VCaP (cell line): ENCODE data around the gene JADE1.

Source experiments
- H3K27ac ChIP-seq: fragments of 450-650 bp; 2 replicates; pipeline ENCODE4 v1.5.1; 2017
- TF ChIP-seq, protein P1 (sequence below): fragments of 450-650 bp; conservative IDR thresholded peaks from 2 replicates; pipeline ENCODE4 v1.5.1; 2017; ENCODE audit warnings: mild to moderate bottlenecking, moderate library complexity

JADE1 gene

DNA sequence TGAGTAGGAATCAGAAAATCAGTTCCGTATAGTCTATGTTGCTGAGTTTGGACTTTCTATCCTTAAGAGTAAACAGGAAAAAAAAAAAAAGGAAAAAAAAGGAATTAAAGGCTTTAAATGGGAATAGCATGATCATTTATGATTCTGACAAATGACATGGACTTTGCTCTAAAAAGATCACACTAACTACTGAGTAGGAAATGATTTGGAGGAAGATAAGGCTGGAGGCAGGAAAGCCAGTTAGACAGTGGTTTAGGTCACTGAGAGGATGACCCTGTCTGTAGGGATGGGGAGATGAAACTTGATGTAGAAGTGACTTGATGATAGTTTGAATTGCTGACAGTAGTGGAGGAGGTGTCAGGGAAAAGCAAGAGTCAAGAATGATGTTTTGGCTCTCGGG is 9.2 kb upstream of the JADE1 start:
- TF ChIP-seq, protein P1, sequence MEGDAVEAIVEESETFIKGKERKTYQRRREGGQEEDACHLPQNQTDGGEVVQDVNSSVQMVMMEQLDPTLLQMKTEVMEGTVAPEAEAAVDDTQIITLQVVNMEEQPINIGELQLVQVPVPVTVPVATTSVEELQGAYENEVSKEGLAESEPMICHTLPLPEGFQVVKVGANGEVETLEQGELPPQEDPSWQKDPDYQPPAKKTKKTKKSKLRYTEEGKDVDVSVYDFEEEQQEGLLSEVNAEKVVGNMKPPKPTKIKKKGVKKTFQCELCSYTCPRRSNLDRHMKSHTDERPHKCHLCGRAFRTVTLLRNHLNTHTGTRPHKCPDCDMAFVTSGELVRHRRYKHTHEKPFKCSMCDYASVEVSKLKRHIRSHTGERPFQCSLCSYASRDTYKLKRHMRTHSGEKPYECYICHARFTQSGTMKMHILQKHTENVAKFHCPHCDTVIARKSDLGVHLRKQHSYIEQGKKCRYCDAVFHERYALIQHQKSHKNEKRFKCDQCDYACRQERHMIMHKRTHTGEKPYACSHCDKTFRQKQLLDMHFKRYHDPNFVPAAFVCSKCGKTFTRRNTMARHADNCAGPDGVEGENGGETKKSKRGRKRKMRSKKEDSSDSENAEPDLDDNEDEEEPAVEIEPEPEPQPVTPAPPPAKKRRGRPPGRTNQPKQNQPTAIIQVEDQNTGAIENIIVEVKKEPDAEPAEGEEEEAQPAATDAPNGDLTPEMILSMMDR = no peak
- no peak overlapping the region for H3K27ac ChIP-seq

DNA sequence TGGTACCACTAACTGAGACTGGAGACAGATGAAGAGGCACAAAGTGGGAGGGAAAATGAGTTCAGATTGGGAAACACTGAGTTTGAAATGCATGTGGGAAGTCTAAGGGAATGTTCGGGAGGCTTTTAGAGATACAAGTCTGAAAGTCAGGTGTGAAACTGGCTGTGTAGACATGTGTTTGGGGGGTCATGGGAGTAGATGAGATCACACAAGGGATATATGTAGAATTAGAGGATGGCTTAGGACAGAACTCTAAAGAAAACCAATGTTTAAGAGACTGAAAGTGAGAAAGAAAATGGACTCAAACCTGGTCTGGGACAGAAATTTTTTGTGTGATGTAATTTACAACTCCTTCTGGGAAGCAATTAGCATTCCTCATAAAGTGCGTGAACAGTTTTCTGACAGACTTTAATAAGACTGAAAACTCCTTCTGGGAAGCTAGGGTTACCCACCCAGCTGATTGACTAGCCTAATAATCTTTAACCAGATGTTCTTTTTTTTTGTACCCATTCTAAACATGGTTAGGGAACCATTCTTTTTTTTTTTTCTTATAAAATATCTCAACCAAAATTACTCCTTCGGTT is 8.7 kb upstream of the JADE1 start:
- no peak overlapping the region for H3K27ac ChIP-seq
- TF ChIP-seq, protein P1 = no peak

DNA sequence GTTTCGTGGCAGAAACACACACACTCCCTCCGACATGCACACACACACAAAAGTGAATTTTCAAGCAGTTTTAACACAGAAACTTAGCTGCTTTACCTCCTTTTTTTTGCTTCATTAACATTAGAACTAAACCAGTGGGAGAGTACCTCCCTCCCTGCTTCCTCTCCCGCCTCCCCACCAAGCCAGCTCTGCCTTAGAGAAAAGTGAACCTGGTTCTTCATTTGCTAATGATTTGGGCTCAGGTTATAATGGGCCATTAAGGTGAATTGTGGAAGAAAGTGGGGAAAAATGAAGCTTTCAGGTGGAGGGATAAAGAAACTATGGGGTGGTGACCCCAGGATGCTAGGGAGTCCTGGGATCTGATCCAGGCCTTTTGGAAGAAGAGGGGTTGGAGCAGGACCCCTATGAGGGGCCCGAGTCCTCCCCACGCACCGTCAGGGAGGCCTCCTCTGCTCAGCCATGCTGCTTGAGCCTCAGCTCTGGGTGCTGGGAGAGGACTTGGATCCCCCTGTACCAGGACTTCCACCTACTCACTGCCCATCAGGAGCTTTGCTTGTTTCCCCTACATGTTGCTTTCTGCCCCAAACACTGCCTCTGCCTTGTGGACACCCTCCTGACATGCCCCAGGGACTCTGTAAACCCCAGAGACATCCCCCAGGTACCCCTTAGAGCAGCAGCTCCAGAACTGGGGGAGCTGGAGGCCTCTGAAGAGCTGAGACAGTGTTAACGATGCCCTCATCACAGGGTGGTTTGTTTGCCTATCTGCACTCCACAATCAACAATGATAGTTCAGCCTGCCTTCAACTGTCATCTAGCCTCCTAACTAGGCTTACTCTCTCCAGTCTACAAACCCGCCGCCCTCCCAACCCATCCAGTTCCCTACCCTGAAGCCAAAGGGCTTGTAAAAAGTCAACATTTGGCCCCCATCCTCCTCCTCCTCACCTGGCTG is 6.5 kb upstream of the JADE1 start:
- H3K27ac ChIP-seq = no peak overlapping the region
- TF ChIP-seq, protein P1 = no peak

DNA sequence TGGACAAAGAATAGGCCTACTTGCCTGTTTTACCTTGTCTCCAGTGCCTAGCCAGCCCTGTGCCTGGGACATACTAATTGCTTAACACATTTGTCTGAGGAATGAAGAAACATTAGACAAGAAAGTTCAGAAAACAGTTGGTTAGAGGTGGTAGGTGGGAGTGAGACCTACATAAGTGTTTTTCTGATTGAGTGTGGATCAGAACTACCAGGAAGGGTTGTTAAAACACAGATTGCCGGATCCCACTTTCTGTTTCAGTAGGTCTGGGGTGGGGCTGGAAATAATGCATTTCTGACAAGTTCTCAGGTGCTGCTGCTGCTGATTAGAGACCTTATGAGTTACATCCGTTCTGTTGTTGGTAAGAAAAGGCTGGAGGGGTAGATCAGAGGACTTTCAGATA is 5.7 kb upstream of the JADE1 start:
- H3K27ac ChIP-seq = no peak overlapping the region
- TF ChIP-seq, protein P1 = no peak

DNA sequence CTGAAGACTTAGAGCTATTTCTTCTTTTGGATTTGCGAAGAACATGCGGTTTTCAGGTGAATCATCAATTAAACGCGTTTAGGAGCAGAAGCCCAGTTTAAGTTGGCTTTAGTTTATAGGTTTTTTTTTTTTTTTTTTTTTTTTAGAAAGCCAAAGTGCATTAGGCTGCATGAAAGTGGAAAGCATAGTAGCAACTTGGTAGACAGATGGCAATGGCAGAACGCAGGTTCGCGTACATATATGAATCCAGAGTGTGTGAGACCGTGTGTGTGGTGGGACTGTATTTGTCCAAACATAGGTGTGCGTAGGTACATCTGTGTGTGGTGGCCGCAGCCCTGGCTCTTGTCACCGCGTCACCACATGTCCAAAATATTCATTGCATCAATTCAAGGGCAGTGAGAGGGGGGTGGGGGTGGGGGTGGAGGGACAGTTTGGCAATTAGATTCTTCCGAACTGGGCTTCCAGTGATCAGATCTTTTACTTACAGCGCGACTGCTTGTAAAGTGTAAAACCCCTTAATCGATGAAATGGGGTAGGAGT is 901 bp downstream of the JADE1 start:
- peak overlapping the region; percentile 93 for H3K27ac ChIP-seq
- TF ChIP-seq, protein P1 = no peak

DNA sequence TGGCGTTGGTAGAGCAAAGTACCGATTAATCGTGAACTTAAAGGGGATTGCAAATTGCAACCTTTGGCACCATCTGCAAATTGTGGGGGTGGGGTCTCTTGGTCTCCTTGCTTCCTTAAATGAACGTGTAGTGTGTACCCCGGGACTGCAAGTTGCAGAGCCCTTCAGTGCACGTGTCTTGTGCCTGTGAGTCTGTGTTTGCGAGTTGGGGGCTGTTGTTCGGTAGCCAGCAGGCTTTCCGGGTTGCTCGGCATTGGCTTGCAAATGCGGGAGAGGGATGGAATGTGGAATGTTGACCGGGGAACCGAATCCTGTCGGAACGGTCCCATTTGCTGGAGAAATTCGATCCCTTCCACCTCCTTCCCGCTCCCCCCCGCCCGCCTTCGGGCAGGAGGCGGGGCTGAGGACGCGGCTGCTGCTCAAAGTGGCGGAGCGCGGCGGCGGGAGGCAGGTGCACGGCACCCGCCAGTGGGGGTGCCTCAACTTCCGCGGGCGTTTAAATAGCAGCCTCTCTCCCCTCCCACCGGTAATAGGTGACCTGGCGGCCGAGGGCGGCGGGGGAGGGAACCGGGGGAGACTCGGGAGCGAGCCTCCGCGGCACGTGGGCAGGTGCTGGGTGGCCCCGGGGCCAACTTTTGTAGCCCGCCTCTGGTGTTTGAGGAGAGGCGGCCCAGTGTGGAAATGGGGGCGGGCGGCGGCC is 1.5 kb downstream of the JADE1 start:
- TF ChIP-seq, protein P1 = no peak
- peak overlapping the region; percentile 93 for H3K27ac ChIP-seq
